ENCODE data around the gene HMCN1.

Gene HMCN1

DNA sequence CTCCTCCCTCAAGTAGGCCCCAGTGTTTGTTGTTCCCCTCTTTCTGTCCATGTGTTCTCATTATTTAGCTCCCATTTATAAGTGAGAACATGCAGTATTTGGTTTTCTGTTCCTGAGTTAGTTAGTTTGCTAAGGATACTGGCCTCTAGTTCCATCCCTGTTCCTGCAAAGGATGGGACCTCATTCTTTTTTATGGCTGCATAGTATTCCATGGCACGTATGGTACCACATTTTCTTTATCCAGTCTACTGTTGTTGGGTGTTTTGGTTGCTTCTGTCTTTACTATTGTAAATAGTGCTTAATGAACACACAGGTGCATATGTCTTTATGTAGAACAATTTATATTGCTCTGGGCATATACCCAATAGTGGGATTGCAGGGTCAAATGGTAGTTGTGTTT lies 408.0 kb downstream of the HMCN1 start:
- no peaks in the 10 kb centered on the region for H3K4me1 ChIP-seq (ENCODE audit: insufficient read depth, poor library complexity, severe bottlenecking)
- ATAC-seq (ENCODE audit: low read depth): no peak
- no peak for DNase-seq (ENCODE audit: low spot score)

GRCh38 chr1:186142916-186143315 lies 408.7 kb downstream of the HMCN1 start:
- H3K36me3 ChIP-seq (ENCODE audit: low read depth): no peaks in the 10 kb centered on the region
- no peak for ATAC-seq (ENCODE audit: low read depth)
- no peak for TF ChIP-seq CTCF (IDR thresholded peaks at IDR 0.05; ENCODE audit: poor library complexity, severe bottlenecking)

More for the DNA sequence above, 408.0 kb downstream of the HMCN1 start:
- no peaks in the 10 kb centered on the region for H3K36me3 ChIP-seq (ENCODE audit: low read depth)
- no peak for TF ChIP-seq CTCF (IDR thresholded peaks at IDR 0.05; ENCODE audit: poor library complexity, severe bottlenecking)
- H3K27me3 ChIP-seq (ENCODE audit: insufficient read depth, poor library complexity, severe bottlenecking): no peaks in the 10 kb centered on the region
- no peak overlapping the region for H3K4me3 ChIP-seq (ENCODE audit: severe bottlenecking)
- H3K9me3 ChIP-seq (ENCODE audit: severe bottlenecking): no peaks in the 10 kb centered on the region
- H3K27ac ChIP-seq (ENCODE audit: poor library complexity, severe bottlenecking): no peak overlapping the region

DNA sequence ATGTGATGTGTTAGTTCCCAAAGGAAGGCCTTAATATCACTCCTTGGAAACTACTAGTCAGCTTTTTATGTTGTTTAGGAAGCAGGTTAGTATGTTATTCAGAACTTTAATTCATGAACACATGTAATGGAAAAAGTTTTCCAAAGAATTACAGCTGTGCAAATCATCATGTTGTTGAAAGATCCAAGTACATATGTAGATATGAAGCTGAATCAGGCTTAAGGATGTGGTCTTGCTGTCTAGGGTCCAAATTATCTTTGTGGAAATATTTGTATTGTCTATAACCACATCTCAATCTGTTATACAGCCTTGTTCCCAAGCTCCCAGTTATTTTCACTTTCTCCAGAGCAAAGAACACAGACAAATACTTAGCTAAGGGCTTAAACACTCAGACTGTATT lies 409.3 kb downstream of the HMCN1 start:
- DNase-seq (ENCODE audit: low spot score) (no peak), ATAC-seq (ENCODE audit: low read depth) (no peak)
- no peaks in the 10 kb centered on the region for H3K36me3 ChIP-seq (ENCODE audit: low read depth)
- H3K4me3 ChIP-seq (ENCODE audit: severe bottlenecking): no peak overlapping the region
- no peaks in the 10 kb centered on the region for H3K4me1 ChIP-seq (ENCODE audit: insufficient read depth, poor library complexity, severe bottlenecking)
- no peak overlapping the region for H3K27ac ChIP-seq (ENCODE audit: poor library complexity, severe bottlenecking)
- H3K9me3 ChIP-seq (ENCODE audit: severe bottlenecking): no peaks in the 10 kb centered on the region
- H3K27me3 ChIP-seq (ENCODE audit: insufficient read depth, poor library complexity, severe bottlenecking): no peaks in the 10 kb centered on the region
- no peak for TF ChIP-seq CTCF (IDR thresholded peaks at IDR 0.05; ENCODE audit: poor library complexity, severe bottlenecking)

More at GRCh38 chr1:186142916-186143315, 408.7 kb downstream of the HMCN1 start:
- Histone ChIP-seq H3K9me3 (ENCODE audit: severe bottlenecking) (no peaks in the 10 kb centered on the region), H3K4me3 (ENCODE audit: severe bottlenecking) (no peak overlapping the region), H3K27me3 (ENCODE audit: insufficient read depth, poor library complexity, severe bottlenecking) (no peaks in the 10 kb centered on the region), H3K27ac (ENCODE audit: poor library complexity, severe bottlenecking) (no peak overlapping the region), H3K4me1 (ENCODE audit: insufficient read depth, poor library complexity, severe bottlenecking) (no peaks in the 10 kb centered on the region)
- DNase-seq (ENCODE audit: low spot score): no peak

- no peaks in the 10 kb centered on the region for H3K36me3 ChIP-seq (ENCODE audit: low read depth)
- no peak for TF ChIP-seq CTCF (IDR thresholded peaks at IDR 0.05; ENCODE audit: poor library complexity, severe bottlenecking)
- no peaks in the 10 kb centered on the region for H3K27me3 ChIP-seq (ENCODE audit: insufficient read depth, poor library complexity, severe bottlenecking)
- no peaks in the 10 kb centered on the region for H3K9me3 ChIP-seq (ENCODE audit: severe bottlenecking)
- H3K27ac ChIP-seq (ENCODE audit: poor library complexity, severe bottlenecking): no peak overlapping the region
- H3K4me3 ChIP-seq (ENCODE audit: severe bottlenecking): no peak overlapping the region
- H3K4me1 ChIP-seq (ENCODE audit: insufficient read depth, poor library complexity, severe bottlenecking): no peaks in the 10 kb centered on the region
- DNase-seq (ENCODE audit: low spot score) (no peak), ATAC-seq (ENCODE audit: low read depth) (no peak)
Measured at GRCh38 chr1:186144505-186144904, 410.3 kb downstream of the HMCN1 start.

DNA sequence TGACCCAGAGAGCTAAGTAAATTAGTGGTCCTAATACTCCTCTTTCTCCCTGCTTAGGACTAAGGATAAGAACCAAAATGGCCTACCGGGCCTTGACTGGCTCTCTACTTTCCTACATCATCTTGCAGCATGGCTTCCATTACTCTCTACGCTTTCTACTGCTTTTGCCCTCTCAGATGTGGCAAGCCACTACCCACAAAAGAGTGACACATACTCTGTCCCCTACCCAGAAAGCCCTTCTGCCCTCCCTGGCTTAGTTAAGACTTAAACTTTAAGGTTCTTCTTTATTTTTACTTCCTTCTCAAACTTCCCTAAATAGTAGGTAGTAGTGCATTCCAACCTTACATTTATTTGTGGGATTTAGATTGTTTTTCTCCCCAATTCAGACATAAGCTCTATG lies 412.8 kb downstream of the HMCN1 start:
- Histone ChIP-seq H3K4me1 (ENCODE audit: insufficient read depth, poor library complexity, severe bottlenecking) (peaks cover 1% of the 10 kb centered on the region), H3K27me3 (ENCODE audit: insufficient read depth, poor library complexity, severe bottlenecking) (no peaks in the 10 kb centered on the region), H3K9me3 (ENCODE audit: severe bottlenecking) (no peaks in the 10 kb centered on the region), H3K27ac (ENCODE audit: poor library complexity, severe bottlenecking) (no peak overlapping the region), H3K4me3 (ENCODE audit: severe bottlenecking) (no peak overlapping the region), H3K36me3 (ENCODE audit: low read depth) (no peaks in the 10 kb centered on the region)
- TF ChIP-seq CTCF (IDR thresholded peaks at IDR 0.05; ENCODE audit: poor library complexity, severe bottlenecking): no peak
- DNase-seq (ENCODE audit: low spot score): no peak
- no peak for ATAC-seq (ENCODE audit: low read depth)

Data from RWPE2 (cell line).